HG03097 (cell line): ENCODE measurements around the gene STARD10.
"Not testable (repeated sequence)": the region's sequence is repeated elsewhere in the genome, so short reads cannot be mapped to it uniquely, and the experiment has no call there.

Experiments
- ATAC-seq: cut with Tn5 transposase; IDR thresholded peaks from one replicate; pipeline ENCODE4 v1.9.1; 2021; ENCODE audit not compliant: unreplicated experiment, low FRiP score

The STARD10 gene

GRCh38 chr11:72811686-72812085, 17.8 kb upstream of the STARD10 start:
- ATAC-seq, result not testable (repeated sequence)

GRCh38 chr11:72808331-72808798, 14.5 kb upstream of the STARD10 start:
- ATAC-seq, result no peak

GRCh38 chr11:72807792-72808191, 13.9 kb upstream of the STARD10 start:
- ATAC-seq, result no peak

GRCh38 chr11:72807021-72807693, 13.3 kb upstream of the STARD10 start:
- ATAC-seq, result no peak

- not testable (repeated sequence) for ATAC-seq
Measured at GRCh38 chr11:72806378-72806777, 12.5 kb upstream of the STARD10 start.

GRCh38 chr11:72805216-72805615, 11.4 kb upstream of the STARD10 start:
- no peak for ATAC-seq

GRCh38 chr11:72802822-72803221, 9.0 kb upstream of the STARD10 start:
- no peak for ATAC-seq

GRCh38 chr11:72799441-72799840, 5.6 kb upstream of the STARD10 start:
- no peak for ATAC-seq

- no peak for ATAC-seq
Measured at GRCh38 chr11:72798361-72798760, 4.5 kb upstream of the STARD10 start.

- ATAC-seq, result peak; percentile 1
Measured at GRCh38 chr11:72793076-72793424, 797 bp downstream of the STARD10 start.

GRCh38 chr11:72792437-72793021, 1.3 kb downstream of the STARD10 start:
- ATAC-seq, result no peak

- ATAC-seq, result not testable (repeated sequence)
Measured at GRCh38 chr11:72791228-72791627, 2.6 kb downstream of the STARD10 start.

GRCh38 chr11:72789493-72790131, 4.2 kb downstream of the STARD10 start:
- ATAC-seq, result no peak

- no peak for ATAC-seq
Measured at GRCh38 chr11:72788241-72788640, 5.6 kb downstream of the STARD10 start.

GRCh38 chr11:72787216-72788104, 6.4 kb downstream of the STARD10 start:
- ATAC-seq, result no peak

GRCh38 chr11:72786305-72787215, 7.3 kb downstream of the STARD10 start:
- no peak for ATAC-seq

- no peak for ATAC-seq
Measured at GRCh38 chr11:72784662-72785061, 9.2 kb downstream of the STARD10 start.

- ATAC-seq, result no peak
Measured at GRCh38 chr11:72783144-72783905, 10.5 kb downstream of the STARD10 start.
